Ramos (cell line): ENCODE measurements around the gene ST3GAL4.
"Not testable (repeated sequence)": the region's sequence is repeated elsewhere in the genome, so short reads cannot be mapped to it uniquely, and the experiment has no call there.

Experiments
- in situ Hi-C: fragments of 300-500 bp; cut with MboI; formaldehyde crosslinking; loops from one replicate; pipeline ENCODE4 v1.14.3; 2022; ENCODE audit warnings: low sequenced_read_pairs; ENCODE audit not compliant: unreplicated experiment

Gene ST3GAL4, protein sequence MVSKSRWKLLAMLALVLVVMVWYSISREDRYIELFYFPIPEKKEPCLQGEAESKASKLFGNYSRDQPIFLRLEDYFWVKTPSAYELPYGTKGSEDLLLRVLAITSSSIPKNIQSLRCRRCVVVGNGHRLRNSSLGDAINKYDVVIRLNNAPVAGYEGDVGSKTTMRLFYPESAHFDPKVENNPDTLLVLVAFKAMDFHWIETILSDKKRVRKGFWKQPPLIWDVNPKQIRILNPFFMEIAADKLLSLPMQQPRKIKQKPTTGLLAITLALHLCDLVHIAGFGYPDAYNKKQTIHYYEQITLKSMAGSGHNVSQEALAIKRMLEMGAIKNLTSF

DNA sequence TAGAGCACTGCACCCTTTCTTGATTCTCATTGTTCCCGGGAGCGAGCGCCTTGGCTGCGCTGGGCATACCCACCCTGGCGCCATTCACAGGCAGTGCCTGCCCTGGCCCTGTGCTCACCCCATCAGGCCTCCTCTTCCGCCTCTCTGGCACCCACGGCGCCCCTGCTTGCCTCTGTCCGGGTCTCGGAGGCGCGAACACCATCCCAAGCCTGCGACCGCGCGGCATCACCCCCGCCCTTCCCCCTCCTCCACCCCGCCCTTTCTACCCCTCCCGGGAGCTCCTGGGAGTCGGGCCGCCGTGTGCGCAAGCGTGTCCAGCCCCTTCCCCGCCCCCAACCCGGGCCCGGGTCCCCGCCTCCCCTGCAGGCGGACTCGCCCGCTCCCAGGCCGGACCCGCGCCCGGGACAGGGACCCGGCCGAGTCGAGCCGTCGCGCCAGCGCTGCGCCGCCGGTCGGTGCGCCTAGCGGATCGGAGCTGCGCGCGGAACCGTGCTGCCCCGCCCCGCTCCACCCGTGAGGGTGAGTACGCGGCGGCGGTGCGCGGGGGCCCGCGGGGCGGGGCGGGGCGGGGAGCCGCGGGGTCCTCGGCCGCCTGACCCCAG is at the start of gene ST3GAL4:
TSS of gene ST3GAL4 (plus strand) at position 363 of the 602 bp plus-strand sequence. CDS start 50,470 bp downstream, outside the sequence.
- in situ Hi-C loops = no loop called here

GRCh38 chr11:126305699-126306098 is 49.8 kb upstream of the ST3GAL4 start:
- in situ Hi-C loops = no loop called here

GRCh38 chr11:126307706-126308105 is 47.8 kb upstream of the ST3GAL4 start:
- in situ Hi-C loops = no loop called here

DNA sequence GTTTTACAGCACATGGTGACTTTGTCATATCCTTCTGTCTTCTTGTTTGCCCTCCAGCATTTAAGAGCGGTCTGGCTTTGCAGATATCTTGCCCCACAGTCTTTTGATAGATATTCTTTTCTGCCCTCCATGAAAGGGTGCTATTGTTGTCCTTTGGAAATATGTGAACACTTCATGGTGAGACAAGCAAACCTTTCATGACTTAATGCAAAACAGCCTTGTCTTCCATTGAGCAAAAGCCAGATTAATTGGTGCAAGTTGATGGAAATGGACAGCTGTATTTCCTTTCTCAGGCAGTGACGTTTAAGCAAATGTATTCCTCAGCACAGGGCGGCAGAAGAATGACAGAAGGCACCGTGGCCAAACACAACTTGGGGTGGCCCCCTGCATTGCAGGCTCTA is 47.2 kb upstream of the ST3GAL4 start:
- in situ Hi-C loops = no loop called here

GRCh38 chr11:126308771-126309170 is 46.7 kb upstream of the ST3GAL4 start:
- in situ Hi-C loops = not testable (repeated sequence)

GRCh38 chr11:126310200-126310991 is 45.1 kb upstream of the ST3GAL4 start:
- in situ Hi-C loops = no loop called here

DNA sequence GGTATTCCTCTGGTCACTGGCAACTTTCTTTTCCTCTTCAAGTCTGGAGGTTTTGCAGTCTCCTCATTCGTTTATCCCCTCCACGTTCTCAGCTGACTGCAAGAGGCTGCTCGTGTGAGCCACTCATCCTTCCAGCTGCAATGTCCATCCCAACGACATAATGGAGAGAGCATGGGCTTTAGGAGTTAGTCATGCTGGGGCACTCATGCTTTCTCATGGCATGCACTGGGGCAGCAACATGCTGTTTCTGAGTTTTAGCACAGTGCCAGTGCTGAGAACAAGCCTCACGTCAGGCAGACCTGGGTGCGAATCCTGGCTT is 44.5 kb upstream of the ST3GAL4 start:
- in situ Hi-C loops = no loop called here

DNA sequence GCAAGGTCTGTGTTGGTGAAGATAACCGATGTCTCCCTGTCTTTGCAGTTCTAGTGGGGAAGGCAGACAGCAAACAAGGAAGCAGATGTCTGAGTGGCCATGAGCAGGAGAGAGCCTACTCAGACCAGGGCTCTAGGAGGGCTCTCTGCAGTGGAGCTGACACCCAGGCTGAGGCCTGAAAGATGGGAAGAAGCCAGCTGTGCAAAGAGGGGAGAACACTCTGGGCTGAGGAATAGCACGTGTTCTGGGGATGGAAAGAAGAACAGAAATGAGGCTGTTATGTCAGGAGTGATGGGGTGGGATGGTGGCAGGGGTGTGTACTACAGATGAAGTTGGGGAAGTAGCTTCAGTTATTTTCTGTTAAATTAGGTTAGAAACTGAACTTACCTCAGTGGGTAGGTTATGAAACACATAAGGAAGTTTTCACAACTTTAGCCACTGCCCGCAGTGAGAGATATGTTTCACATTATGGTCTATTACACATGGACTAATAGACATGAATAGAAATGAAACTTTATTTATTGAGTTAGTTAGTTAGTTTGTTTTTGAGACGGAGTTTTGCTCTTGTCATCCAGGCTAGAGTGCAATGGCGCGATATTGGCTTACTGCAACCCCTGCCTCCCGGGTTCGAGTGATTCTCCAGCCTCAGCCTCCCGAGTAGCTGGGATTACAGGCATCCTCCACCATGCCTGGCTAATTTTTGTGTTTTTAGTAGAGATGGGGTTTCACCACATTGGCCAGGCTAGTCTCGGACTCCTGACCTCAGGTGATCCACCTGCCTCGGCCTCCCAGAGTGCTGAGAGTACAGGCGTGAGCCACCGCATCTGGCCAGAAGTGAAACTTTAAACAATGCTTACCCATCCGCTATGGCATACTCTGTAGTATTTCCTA is 43.8 kb upstream of the ST3GAL4 start:
- in situ Hi-C loops = no loop called here

DNA sequence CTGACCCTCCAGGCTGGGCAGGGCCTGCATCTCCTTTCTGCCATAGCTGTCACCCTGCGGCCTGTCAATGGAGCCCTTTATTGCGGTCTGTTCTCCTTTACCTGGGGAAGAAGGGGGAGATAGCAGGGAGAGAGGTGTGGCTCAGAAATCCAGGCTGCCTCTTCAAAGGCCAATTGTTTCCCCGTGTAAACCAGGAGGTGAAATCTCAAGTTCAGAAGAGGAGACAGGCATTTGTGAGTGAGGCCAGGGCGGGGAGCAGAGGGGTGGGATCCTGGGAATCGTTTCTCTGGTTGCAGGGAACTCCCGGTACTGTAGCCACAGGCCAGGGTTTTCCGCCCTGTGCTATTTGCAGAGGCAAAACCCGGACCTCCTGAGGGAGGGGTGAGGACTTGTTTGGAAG is 42.5 kb upstream of the ST3GAL4 start:
- in situ Hi-C loops = no loop called here

DNA sequence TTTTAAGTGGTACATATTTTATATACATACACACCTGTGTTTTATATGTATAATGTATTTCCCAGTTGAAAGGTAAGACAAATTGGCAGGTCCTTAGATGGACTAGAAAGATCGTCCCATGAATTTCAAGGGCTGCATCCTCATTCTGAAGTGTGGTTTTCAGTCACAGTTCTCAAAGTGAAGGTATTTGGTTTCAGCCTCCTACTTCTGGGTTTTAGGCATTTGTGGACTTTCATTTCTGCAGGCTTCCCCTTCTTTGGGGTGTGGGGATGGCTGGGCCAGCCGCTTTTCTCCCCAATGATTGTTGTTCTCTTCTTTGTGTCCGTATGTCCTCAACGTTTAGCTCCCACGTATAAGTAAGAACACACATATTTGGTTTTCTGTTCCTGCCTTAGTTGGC is 41.7 kb upstream of the ST3GAL4 start:
- in situ Hi-C loops = no loop called here

DNA sequence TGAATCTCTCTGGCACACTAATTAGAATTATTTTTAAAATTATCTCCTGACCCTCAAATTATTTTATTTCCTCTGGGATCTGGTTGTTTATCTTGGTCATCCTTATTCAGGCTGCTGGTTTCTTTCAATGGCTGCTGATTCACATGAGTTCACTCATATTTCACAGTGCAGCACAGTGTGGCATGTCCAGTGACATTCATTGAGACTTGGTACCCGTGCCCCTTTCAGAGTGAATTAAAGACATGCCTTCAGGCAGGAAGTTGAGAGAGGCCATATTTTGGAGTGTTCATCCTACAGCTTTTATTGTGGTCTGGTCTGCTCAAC is 38.1 kb upstream of the ST3GAL4 start:
- in situ Hi-C loops = no loop called here

- in situ Hi-C loops = no loop called here
Measured at GRCh38 chr11:126317756-126318573, 37.5 kb upstream of the ST3GAL4 start.

GRCh38 chr11:126318574-126319373 is 36.7 kb upstream of the ST3GAL4 start:
- in situ Hi-C loops = no loop called here

GRCh38 chr11:126319374-126319740 is 36.1 kb upstream of the ST3GAL4 start:
- in situ Hi-C loops = no loop called here

DNA sequence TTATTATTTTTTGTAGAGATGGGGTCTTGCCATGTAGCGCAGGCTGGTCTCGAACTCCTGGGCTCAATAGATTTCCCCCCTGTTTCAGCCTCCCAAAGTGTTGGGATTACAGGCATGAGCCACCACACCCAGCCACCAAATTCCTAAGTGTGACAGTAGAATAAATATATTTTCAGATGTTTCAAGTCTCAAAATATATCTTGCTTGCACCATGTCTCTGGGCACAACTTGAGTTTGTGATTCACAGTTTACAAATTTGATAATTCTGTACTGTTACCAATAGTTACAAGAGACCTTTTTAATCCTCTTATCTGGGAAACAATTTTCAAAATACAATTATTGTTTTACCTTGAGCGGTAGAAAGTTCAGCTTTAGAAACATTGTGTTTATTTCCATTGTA is 32.5 kb upstream of the ST3GAL4 start:
- in situ Hi-C loops = no loop called here

- in situ Hi-C loops = no loop called here
Measured at GRCh38 chr11:126327281-126328000, 28.0 kb upstream of the ST3GAL4 start.

- in situ Hi-C loops = no loop called here
Measured at GRCh38 chr11:126328001-126328390, 27.5 kb upstream of the ST3GAL4 start.

DNA sequence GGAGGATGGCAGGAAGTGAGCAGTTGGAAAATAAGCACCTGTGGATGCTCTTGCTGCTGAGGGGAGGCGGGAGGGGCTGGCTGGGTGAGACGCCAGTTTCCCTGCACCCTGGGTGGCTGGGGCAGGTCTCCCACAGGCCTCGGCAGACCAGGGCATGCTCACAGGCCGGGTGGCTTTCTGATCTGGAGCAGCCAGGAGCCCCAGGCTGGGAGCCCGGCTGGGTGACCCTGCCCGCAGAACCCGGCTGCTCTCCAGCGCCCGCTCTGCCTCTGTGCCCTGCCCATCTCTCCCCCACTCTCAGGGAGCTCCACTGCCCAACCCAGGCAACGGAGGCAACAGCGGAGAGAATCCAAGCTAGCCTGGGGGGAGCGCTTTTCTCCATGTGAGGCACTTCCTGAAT is 27.0 kb upstream of the ST3GAL4 start:
- in situ Hi-C loops = no loop called here
